Measurements from ENCODE around the gene LRRC27. TPM values are rescaled to one million over a fixed set of nuclear protein-coding genes. Genes with fewer than 3 reads are reported as not detected.
A peak's percentile ranks its signal among the peaks of the same experiment; 100 is the strongest.

LRRC27 gene
- total RNA-seq, 1 donor from 2014 or later, result 13.8 TPM

DNA sequence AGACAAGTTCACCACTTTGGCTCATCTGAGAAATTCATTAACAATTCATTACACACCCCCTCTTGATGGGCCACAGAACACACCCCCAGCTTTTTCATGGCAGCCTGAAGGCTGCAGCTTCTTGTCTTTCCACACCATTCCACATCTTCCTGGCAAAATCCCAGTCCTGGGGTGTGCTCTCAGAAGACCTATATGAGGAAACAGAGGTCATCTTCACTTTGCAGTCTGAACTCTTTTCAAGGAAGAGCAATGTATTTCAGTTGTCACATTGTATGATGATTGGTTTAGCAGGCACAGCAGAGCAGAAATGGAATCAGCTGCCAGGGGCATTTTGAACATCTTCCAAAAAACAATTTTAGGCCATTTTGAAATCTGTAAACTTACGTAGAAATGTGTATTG, 7.8 kb upstream of the LRRC27 start:
- Mint-ChIP-seq H3K9me3 (ENCODE audit: unreplicated experiment) (peaks cover 10% of the 10 kb centered on the region), H3K4me3 (ENCODE audit: unreplicated experiment) (no peak overlapping the region), H3K27me3 (ENCODE audit: unreplicated experiment) (peaks cover 4% of the 10 kb centered on the region), H3K27ac (ENCODE audit: unreplicated experiment) (no peak overlapping the region), H3K4me1 (ENCODE audit: low read depth, unreplicated experiment) (peaks cover 27% of the 10 kb centered on the region), H3K36me3 (ENCODE audit: unreplicated experiment) (peaks cover 11% of the 10 kb centered on the region)
- TF ChIP-seq, protein P1, sequence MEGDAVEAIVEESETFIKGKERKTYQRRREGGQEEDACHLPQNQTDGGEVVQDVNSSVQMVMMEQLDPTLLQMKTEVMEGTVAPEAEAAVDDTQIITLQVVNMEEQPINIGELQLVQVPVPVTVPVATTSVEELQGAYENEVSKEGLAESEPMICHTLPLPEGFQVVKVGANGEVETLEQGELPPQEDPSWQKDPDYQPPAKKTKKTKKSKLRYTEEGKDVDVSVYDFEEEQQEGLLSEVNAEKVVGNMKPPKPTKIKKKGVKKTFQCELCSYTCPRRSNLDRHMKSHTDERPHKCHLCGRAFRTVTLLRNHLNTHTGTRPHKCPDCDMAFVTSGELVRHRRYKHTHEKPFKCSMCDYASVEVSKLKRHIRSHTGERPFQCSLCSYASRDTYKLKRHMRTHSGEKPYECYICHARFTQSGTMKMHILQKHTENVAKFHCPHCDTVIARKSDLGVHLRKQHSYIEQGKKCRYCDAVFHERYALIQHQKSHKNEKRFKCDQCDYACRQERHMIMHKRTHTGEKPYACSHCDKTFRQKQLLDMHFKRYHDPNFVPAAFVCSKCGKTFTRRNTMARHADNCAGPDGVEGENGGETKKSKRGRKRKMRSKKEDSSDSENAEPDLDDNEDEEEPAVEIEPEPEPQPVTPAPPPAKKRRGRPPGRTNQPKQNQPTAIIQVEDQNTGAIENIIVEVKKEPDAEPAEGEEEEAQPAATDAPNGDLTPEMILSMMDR (IDR thresholded peaks at IDR 0.05; ENCODE audit: partially characterized antibody, unreplicated experiment), result no peak
- DNase-seq, result no peak

DNA sequence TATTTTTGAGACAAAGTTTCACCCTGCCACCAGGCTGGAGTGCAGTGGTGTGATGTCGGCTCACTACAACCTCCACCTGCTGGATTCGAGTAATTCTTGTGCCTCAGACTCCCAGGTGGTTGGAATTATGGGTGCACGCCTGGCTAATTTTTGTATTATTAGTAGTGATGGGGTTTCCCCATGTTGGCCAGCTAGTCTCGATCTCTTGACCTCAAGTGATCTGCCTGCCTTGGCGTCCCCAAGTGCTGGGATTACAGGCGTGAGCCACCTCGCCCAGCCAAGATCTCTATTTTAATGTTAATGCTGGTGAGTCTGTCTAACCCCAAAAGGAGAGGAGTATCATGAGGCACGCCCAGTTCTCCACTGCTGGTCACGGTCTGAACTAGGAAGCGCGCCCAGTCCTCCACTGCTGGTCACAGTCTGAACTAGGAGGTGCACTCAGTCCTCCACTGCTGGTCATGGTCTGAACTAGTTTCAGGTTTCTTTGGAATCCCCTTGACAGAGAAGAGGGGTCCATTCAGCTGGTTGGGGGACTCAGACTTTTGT, 5.6 kb upstream of the LRRC27 start:
- Mint-ChIP-seq H3K27ac (ENCODE audit: unreplicated experiment) (no peak overlapping the region), H3K36me3 (ENCODE audit: unreplicated experiment) (peaks cover 11% of the 10 kb centered on the region), H3K27me3 (ENCODE audit: unreplicated experiment) (peaks cover 4% of the 10 kb centered on the region), H3K4me3 (ENCODE audit: unreplicated experiment) (no peak overlapping the region), H3K9me3 (ENCODE audit: unreplicated experiment) (peaks cover 7% of the 10 kb centered on the region), H3K4me1 (ENCODE audit: low read depth, unreplicated experiment) (peaks cover 32% of the 10 kb centered on the region)
- TF ChIP-seq, protein P1 (IDR thresholded peaks at IDR 0.05; ENCODE audit: partially characterized antibody, unreplicated experiment), result no peak
- no peak for DNase-seq

DNA sequence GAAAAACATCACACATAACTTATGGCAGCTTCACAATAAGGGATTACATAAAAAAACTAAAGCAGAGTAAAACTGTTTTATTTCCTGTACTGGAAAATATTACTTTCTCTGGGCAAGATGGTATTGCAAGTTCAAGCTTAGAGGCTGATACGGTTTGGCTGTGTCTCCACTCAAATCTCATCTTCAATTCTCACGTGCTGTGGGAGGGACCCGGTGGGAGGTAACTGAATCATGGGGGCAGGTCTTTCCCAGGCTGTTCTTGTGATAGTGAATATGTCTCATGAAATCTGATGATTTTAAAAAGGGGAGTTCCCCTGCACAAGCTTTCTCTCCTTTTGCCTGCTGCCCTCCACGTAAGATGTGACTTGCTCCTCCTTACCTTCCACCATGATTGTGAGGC, 5.1 kb upstream of the LRRC27 start:
- TF ChIP-seq, protein P1 (IDR thresholded peaks at IDR 0.05; ENCODE audit: partially characterized antibody, unreplicated experiment), result no peak
- DNase-seq, result no peak
- Mint-ChIP-seq H3K4me1 (ENCODE audit: low read depth, unreplicated experiment) (peaks cover 28% of the 10 kb centered on the region), H3K27ac (ENCODE audit: unreplicated experiment) (no peak overlapping the region), H3K4me3 (ENCODE audit: unreplicated experiment) (no peak overlapping the region), H3K9me3 (ENCODE audit: unreplicated experiment) (peaks cover 4% of the 10 kb centered on the region), H3K27me3 (ENCODE audit: unreplicated experiment) (peaks cover under 1% of the 10 kb centered on the region), H3K36me3 (ENCODE audit: unreplicated experiment) (peaks cover 11% of the 10 kb centered on the region)

DNA sequence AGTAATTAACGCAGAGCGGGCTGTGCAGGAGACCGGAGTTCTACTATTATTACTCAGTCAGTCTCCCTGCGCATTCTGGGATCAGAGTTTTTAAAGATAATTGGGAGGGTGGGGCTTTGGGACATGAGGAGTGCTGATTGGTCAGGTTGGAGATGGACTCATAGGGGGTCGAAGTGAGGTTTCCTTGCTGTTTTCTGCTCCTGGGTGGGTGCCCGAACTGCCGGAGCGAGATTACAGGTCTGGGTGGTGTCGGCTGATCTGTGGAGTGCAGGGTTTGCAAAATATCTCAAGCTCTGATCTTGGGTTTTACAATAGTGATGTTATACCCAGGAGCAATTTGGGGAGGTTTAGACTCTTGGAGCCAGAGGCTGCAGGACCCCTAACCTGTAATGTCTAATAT, 3.9 kb upstream of the LRRC27 start:
- no peak for DNase-seq
- Mint-ChIP-seq H3K27ac (ENCODE audit: unreplicated experiment) (no peak overlapping the region), H3K4me1 (ENCODE audit: low read depth, unreplicated experiment) (peaks cover 23% of the 10 kb centered on the region), H3K27me3 (ENCODE audit: unreplicated experiment) (no peaks in the 10 kb centered on the region), H3K4me3 (ENCODE audit: unreplicated experiment) (no peak overlapping the region), H3K36me3 (ENCODE audit: unreplicated experiment) (peaks cover 11% of the 10 kb centered on the region), H3K9me3 (ENCODE audit: unreplicated experiment) (peaks cover 11% of the 10 kb centered on the region)
- TF ChIP-seq, protein P1 (IDR thresholded peaks at IDR 0.05; ENCODE audit: partially characterized antibody, unreplicated experiment), result no peak

DNA sequence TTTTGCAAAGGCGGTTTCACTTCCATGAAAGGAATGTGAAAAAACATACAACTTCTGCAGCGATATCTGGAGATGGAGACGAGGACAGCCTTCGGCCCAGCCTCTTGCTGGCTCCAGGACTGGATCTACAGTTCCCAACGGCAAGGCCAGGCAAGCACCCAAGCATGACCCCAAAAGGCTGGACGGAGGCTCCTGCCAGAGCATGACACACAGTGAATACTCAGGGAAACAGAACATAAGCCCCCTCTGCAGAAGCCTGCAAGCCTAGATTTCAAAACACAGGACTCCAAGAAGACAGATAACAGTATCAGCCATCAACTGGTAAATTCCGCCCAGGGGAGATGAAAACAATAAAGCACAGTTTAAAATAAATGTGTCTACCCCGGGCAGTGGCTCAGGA, 3.3 kb upstream of the LRRC27 start:
- no peak for DNase-seq
- TF ChIP-seq, protein P1 (IDR thresholded peaks at IDR 0.05; ENCODE audit: partially characterized antibody, unreplicated experiment), result no peak
- peaks cover 12% of the 10 kb centered on the region for H3K9me3 Mint-ChIP-seq (ENCODE audit: unreplicated experiment)
- peak overlapping the region; percentile 46 for H3K4me3 Mint-ChIP-seq (ENCODE audit: unreplicated experiment)
- H3K27ac Mint-ChIP-seq (ENCODE audit: unreplicated experiment), result no peak overlapping the region
- peaks cover 20% of the 10 kb centered on the region for H3K4me1 Mint-ChIP-seq (ENCODE audit: low read depth, unreplicated experiment)
- peaks cover 11% of the 10 kb centered on the region for H3K36me3 Mint-ChIP-seq (ENCODE audit: unreplicated experiment)
- H3K27me3 Mint-ChIP-seq (ENCODE audit: unreplicated experiment), result no peaks in the 10 kb centered on the region
